HG03196 (cell line): ENCODE measurements around the gene TIMELESS.
A peak's percentile ranks its signal among the peaks of the same experiment; 100 is the strongest.
"Not testable (repeated sequence)": the region's sequence is repeated elsewhere in the genome, so short reads cannot be mapped to it uniquely, and the experiment has no call there.

ENCODE experiments used
- ATAC-seq: cut with Tn5 transposase; IDR thresholded peaks from one replicate; pipeline ENCODE4 v1.9.1; 2021; ENCODE audit not compliant: unreplicated experiment

Gene TIMELESS

GRCh38 chr12:56448860-56449621 is at the start of gene TIMELESS:
Gene TIMELESS, minus strand, starts transcription at chr12:56449426. Its CDS starts 15,256 bp downstream, at chr12:56434170.
- peak; percentile 93 for ATAC-seq

- not testable (repeated sequence) for ATAC-seq
Observed at GRCh38 chr12:56498126-56498902, 49.1 kb upstream of the TIMELESS start.

- ATAC-seq = not testable (repeated sequence)
Observed at GRCh38 chr12:56496704-56497103, 47.5 kb upstream of the TIMELESS start.

DNA sequence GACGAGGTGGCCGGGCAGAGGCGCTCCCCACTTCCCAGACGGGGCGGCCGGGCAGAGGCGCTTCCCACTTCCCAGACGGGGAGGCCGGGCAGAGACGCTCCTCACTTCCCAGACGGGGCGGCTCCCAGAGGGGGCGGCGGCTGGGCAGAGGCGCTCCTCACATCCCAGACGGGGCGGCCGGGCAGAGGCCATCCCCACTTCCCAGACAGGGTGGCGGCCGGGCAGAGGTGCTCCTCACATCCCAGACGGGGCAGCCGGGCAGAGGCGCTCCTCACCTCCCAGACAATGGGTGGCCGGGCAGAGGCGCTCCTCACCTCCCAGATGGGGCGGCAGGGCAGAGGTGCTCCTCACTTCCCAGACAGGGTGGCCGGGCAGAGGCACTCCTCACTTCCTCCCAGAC is 45.3 kb upstream of the TIMELESS start:
- ATAC-seq = not testable (repeated sequence)

DNA sequence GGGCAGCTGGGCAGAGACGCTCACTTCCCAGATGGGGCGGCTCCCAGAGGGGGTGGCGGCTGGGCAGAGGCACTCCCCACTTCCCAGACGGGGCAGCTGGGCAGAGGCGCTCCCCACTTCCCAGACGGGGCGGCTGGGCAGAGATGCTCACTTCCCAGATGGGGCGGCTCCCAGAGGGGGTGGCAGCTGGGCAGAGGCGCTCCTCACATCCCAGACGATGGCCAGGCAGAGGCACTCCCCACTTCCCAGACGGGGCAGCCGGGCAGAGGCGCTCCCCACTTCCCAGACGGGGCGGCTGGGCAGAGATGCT is 44.8 kb upstream of the TIMELESS start:
- ATAC-seq = not testable (repeated sequence)

GRCh38 chr12:56493409-56494105 is 44.3 kb upstream of the TIMELESS start:
- ATAC-seq = not testable (repeated sequence)

DNA sequence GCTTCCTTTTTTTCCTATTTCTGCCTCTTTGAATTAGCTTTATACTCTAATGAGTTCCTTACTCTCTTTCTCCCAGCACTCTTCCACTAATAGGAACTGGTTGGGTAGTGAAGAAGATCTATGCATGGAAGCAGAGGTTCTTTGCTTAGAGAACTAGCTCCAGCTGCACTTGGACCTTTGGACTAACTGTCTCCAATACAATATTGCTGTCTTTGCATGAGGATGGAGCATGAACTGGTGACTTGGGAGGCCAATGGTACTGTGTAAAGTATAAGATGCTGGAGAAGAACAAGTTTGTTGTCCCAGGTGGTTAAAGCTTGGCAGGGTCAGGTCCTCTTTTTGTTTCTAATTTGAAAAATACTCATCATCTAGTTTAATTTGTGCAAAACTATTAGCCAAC is 41.1 kb upstream of the TIMELESS start:
- no peak for ATAC-seq

GRCh38 chr12:56488041-56488955 is 39.1 kb upstream of the TIMELESS start, which contains the start of gene GLS2:
Gene GLS2, minus strand, starts transcription at chr12:56488161. Its CDS starts 43 bp downstream, at chr12:56488118.
- peak; percentile 89 for ATAC-seq

DNA sequence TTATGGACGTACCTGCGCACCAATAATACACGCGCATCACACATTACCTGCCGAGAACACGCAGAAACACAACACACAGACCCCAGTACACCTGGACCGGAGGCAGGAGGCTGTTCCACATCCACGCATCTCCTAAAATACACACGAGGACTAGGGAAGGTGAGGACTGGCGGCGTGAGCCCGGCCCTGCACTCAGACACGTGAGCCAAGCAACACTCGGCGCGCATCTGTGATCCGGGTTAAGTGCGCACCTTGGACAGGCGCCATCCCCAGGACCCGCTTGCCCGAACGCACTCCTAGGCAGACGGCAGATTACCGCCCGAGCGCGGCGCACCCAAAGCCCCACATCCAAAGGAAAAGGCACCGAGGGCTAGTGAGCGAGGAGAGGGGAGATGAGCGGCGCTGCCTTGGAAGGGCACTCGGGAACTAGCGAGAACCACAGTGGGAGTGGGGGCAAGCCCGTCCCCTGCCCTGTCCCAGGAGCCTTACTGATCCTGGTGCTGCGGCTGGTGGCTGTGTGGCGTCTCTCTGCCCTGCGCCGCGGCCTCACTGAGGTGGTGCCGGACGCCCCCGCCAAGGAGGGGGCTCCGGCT is 38.3 kb upstream of the TIMELESS start:
- ATAC-seq = peak; percentile 7

DNA sequence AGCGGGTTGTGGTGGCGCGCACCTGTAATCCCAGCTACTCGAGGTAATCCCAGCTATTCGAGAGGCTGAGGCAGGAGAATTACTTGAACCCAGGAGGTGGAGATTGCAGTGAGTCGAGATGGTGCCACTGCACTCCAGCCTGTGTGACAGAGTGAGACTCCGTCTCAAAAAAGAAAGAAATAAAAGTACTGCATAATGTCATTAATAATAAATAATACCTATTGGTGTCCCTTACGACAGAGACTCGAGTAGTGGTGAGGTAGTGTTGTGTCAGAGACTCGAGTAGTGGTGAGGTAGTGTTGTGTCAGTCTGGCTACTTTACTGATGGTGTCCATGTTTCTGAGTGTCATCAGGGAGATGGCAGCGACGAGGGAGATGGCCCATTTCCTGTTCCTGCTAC is 37.5 kb upstream of the TIMELESS start:
- ATAC-seq = no peak

DNA sequence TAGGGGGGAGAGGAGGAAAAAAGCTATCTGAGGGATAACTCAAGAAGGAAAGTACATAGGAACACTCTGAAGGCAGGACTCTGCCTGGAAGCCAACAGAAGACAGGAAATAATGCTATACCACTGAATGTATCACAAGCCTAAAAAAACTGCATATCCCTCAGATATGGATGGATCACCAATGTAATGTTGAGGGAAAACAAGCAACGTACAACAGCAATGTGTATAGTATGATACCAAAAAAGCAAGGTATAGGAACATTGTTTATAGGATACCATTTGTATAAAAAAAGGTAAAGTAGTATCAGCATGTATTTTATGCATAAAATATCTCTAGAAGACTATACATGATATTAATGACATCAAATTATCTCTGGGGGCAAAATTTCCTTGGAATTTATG is 35.3 kb upstream of the TIMELESS start:
- ATAC-seq = no peak

- no peak for ATAC-seq
Observed at GRCh38 chr12:56479625-56480024, 30.4 kb upstream of the TIMELESS start.

GRCh38 chr12:56477521-56478225 is 28.4 kb upstream of the TIMELESS start:
- ATAC-seq = no peak

- no peak for ATAC-seq
Observed at GRCh38 chr12:56476972-56477432, 27.8 kb upstream of the TIMELESS start.

DNA sequence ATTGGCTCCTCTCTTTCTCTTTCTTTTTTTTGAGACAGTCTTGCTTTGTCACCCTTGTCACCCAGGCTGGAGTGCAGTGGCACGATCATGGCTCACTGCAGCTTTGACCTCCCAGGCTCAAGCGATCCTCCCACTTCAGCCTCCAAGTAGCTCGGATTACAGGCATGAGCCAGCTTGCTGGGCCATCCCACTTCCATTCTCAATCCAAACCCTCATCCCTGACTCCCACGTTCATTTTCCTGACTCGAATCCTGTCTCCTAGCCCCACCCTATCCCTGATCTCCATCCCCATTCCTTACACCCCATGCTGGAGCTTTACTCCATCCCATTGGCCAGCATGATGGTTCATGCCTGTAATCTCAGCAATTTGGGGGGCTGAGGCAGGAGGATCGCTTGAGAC is 26.9 kb upstream of the TIMELESS start:
- ATAC-seq = no peak

- no peak for ATAC-seq
Observed at GRCh38 chr12:56474389-56474788, 25.2 kb upstream of the TIMELESS start.

DNA sequence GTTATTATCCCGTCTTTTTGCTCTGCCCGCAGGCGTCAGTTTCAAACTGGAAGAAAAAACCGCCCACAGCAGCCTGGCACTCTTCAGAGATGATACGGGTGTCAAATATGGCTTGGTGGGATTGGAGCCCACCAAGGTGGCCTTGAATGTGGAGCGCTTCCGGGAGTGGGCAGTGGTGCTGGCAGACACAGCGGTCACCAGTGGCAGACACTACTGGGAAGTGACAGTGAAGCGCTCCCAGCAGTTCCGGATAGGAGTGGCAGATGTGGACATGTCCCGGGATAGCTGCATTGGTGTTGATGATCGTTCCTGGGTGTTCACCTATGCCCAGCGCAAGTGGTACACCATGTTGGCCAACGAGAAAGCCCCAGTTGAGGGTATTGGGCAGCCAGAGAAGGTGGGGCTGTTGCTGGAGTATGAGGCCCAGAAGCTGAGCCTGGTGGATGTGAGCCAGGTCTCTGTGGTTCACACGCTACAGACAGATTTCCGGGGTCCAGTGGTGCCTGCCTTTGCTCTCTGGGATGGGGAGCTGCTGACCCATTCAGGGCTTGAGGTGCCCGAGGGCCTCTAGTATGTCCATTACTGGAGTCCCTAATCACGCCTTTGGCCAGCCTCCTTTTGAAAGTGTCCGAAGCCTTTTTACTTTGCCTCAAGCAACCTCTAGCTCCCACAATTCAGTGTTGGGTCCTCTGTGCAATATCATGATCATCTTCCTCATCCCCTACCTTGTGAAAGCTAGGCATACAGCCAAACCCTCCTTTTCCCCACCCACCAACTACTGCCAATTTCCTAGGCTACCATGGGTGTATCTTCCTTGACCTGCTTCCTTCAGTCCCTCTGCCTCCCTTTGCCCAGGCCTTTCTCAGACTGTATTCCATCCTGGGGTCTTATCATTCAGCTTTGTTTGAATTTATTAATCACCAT is 20.0 kb upstream of the TIMELESS start:
- ATAC-seq = no peak

DNA sequence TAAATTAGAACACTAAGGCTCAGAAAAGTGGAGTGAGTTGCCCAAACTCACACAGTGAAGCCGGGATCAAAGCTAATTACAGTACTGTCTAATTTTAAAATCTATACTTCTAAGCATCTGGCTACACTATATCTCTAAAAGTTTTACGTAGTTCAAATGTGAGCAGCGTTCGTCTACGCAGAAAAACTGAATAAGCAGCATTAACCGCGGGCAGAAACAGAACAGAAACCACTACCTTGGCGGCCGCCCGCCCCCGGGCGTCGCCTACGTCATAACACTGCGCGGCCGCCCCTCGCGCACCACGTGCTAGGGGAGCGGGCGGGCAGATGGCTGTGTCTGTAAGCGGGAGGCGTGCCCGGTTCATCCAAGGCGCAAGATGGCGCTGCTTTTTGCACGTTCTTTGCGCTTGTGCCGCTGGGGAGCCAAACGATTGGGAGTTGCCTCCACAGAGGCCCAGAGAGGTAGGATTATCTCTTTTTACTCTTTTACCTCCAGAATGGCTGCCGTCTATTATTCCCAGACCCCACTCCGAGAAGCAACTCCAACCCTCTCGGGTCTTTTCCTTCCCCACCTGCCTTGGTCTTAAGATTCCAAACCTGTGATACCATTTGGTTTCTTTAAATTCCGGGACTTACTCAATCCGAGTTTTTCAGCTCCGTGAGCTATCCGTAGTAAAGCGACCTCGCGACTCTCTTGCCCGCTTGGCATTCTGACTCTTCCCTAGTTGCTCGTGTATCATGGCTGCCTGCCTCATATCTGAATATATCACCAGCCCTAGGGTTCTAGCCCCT is 19.2 kb upstream of the TIMELESS start, which contains the start of gene SPRYD4:
SPRYD4 (plus strand) TSS at position 363 of the 791 bp plus-strand sequence; CDS start at position 377, 14 bp downstream.
- ATAC-seq = peak; percentile 88
